ENCODE results near the gene TGFBR1.

Gene TGFBR1

DNA sequence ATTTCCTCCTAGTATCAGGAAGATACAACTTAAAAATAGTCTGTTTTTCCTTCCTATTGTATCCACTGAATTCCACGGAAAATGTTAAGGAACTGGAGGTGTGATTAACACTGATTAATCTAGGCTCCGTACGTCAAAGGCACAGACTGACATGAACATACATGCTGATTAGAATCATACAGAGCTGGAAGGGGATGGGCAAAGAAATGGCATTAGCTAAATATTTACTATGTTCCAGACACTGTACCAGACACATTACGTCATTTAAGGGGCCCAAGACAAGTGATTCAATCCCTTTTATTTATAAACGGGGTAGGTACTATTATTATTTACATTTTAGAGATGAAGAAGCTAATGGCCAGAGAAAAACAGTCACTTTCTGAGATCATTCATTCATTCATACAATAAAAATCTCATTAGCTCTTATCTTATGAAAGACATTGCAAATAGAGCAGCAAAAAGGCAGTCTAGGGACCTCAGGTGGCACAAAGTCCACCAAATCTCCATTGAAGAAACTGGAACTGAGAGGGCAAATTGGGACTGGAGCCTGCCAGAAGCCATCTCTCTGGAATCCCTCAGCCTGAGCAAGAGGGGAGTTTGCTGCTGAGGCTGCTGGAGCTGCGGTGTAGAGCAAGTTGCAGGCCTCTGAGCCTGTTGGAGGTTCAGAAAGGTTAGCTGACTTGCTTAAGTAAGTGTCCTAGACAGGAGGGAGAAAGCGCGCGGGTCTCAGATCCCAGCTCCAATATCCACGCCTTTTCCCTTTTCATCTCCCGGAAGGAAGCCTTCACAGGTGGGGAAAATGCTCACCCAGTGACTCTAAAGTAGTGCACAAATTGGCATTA is 1.6 kb upstream of the TGFBR1 start:
- POLR2A ChIA-PET = interaction anchor here (0.6 kb wide), 1 partner anchor 37 kb away, joined by 3 read pairs; no protein-coding TSS in a partner anchor

DNA sequence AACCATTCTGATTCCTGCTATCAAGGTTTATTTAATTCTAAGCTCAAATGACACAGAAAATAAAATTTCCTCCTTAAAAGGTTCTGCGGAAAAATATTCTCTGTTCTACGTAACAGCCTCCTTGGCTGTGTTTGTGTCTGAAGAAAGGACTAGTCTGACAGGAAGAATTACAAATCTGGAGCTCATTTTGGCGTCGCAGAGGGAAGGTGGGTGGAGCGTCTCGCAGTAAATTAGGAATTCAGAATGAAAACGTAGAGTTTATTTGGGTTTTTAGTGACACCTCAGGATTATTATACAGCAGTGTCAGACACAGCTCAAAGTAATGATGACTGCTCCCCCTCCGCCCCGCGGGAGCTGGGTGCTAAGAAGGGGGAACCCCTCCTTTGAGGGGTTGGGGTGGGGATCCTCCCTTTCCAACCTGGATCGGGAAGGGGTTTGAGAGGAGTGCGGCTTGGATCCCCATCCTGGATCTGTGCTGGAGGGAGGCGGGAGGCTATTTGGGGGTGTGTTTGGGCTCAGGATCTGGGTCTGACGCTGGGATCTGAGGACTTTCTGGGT is 933 bp upstream of the TGFBR1 start:
- TF ChIP-seq, protein P1, sequence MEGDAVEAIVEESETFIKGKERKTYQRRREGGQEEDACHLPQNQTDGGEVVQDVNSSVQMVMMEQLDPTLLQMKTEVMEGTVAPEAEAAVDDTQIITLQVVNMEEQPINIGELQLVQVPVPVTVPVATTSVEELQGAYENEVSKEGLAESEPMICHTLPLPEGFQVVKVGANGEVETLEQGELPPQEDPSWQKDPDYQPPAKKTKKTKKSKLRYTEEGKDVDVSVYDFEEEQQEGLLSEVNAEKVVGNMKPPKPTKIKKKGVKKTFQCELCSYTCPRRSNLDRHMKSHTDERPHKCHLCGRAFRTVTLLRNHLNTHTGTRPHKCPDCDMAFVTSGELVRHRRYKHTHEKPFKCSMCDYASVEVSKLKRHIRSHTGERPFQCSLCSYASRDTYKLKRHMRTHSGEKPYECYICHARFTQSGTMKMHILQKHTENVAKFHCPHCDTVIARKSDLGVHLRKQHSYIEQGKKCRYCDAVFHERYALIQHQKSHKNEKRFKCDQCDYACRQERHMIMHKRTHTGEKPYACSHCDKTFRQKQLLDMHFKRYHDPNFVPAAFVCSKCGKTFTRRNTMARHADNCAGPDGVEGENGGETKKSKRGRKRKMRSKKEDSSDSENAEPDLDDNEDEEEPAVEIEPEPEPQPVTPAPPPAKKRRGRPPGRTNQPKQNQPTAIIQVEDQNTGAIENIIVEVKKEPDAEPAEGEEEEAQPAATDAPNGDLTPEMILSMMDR (IDR thresholded peaks at IDR 0.05; ENCODE audit: control extremely low read depth, extremely low read depth, low read depth, missing control alignments) = no peak
- ChIA-PET POLR2A (interaction anchor here (1.3 kb wide), 1 partner anchor 111 kb away, joined by 3 read pairs; no protein-coding TSS in a partner anchor), CTCF (interaction anchor here (0.8 to 2.7 kb wide), 12 partner anchors 8 to 256 kb away, joined by 3 to 21 read pairs (median 4); no protein-coding TSS in a partner anchor)
- DNase-seq (ENCODE audit: extremely low spot score) = peak; percentile 18

More for the DNA sequence above, 1.6 kb upstream of the TGFBR1 start:
- no peak for DNase-seq (ENCODE audit: extremely low spot score)
- CTCF ChIA-PET = interaction anchor here (0.9 to 2.7 kb wide), 11 partner anchors 7 to 255 kb away, joined by 3 to 21 read pairs (median 5); no protein-coding TSS in a partner anchor
- TF ChIP-seq, protein P1 (IDR thresholded peaks at IDR 0.05; ENCODE audit: control extremely low read depth, extremely low read depth, low read depth, missing control alignments) = no peak

DNA sequence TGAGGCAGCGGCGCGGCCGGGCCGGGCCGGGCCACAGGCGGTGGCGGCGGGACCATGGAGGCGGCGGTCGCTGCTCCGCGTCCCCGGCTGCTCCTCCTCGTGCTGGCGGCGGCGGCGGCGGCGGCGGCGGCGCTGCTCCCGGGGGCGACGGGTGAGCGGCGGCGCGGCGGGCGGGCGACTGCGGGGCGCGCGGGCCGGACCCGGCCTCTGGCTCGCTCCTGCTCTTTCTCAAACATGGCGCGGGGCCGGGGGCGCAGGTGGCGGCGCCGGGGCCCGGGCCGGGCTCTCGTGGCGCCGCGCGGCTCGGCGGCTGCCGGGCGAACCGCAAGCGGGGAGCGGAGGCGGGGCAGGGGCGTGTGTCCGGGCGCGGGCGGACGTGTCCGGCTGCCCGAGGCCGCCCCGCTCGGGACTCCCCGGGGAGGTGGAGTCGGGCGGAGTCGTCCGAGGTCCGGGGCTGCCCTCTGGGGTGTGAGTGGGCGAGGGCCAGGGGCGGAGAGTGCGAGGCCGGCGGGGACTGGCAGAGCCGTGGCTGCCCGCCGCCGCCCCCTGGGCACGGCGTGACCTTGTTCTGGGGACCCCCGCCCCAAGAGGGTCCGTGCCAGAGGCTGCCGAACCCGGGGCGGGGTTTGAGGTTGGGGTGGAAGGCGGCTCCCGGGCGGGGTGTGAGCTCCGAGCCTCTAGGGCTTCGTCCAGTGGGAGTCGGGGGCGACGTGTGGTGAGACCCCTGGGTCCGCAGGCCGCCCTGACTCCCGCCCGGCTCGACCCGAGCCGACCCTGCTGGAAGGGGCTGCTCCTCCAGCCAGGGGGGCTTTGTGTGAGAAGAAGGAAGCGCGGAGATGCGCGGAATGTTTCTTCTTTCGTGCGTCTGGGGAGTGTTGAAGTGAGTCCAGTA is 485 bp downstream of the TGFBR1 start:
- CTCF ChIA-PET = interaction anchor here (2.1 to 2.7 kb wide), 6 partner anchors 8 to 35 kb away, joined by 7 to 21 read pairs (median 10); no protein-coding TSS in a partner anchor
- POLR2A ChIA-PET = interaction anchor here (1.3 kb wide), 1 partner anchor 113 kb away, joined by 3 read pairs; no protein-coding TSS in a partner anchor
- peak; percentile 90 for DNase-seq (ENCODE audit: extremely low spot score)
- TF ChIP-seq, protein P1 (IDR thresholded peaks at IDR 0.05; ENCODE audit: control extremely low read depth, extremely low read depth, low read depth, missing control alignments) = no peak

DNA sequence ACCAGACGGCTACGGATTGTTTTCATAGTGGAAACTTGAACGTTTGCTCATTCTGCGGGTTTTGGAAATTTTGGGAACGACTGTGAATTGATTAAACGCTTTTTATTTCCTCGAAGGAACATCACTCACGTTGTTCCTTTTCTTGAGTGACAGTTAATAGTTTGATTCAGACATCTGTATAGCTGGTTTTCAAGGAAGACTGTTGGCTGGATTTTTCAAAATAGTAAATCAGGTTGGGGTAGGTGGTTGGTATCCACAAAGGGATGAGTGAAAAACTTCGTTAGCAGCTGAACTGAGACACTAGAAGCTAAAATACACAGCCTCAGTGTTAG is 1.1 kb downstream of the TGFBR1 start:
- CTCF ChIA-PET = interaction anchor here (2.1 to 2.3 kb wide), 2 partner anchors 10 to 35 kb away, joined by 9 to 15 read pairs; no protein-coding TSS in a partner anchor
- TF ChIP-seq, protein P1 (IDR thresholded peaks at IDR 0.05; ENCODE audit: control extremely low read depth, extremely low read depth, low read depth, missing control alignments) = no peak

DNA sequence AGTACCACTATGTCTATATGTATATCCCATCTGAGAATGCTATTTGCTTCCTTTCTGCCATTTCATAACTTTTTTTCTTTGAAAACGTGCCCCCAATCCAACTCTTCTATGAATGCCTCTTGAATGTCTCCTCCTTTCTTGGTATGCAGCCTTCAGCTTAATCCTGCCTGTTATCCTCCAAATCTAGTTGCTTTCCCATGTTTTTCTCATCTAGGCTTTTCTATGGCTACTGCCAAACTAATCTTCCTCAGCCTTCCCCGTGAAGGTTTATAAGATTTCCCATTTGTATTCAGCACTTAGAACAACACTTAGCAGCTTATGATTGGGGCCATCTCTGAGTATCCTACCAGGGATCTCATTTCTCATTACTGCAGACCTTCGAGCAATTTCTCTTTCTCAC is 2.5 kb downstream of the TGFBR1 start:
- TF ChIP-seq, protein P1 (IDR thresholded peaks at IDR 0.05; ENCODE audit: control extremely low read depth, extremely low read depth, low read depth, missing control alignments) = no peak
- CTCF ChIA-PET = interaction anchor here (2.1 kb wide), 1 partner anchor 33 kb away, joined by 15 read pairs; no protein-coding TSS in a partner anchor
- POLR2A ChIA-PET = no interaction called here
- no peak for DNase-seq (ENCODE audit: extremely low spot score)

More for the DNA sequence above, 1.1 kb downstream of the TGFBR1 start:
- POLR2A ChIA-PET = no interaction called here
- no peak for DNase-seq (ENCODE audit: extremely low spot score)

DNA sequence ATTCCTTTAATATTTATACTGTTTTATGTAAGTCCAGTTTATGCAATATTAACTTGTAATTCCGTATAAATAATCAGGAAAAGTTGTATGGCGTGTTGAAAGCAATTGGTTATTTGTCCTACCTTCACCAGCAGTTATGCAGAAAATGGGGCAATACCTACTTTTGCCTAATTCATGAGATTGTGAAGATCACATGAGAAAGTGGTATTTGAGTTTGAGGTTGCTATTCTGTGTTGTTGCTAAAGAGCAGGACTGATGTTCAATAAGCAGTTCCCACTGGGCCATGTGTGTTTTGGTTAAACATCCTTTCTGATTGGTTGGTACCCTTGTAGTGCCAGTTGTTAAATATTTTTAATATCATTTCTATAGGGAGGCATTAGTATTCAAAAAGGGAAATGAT is 3.2 kb downstream of the TGFBR1 start:
- ChIA-PET CTCF (no interaction called here), POLR2A (no interaction called here)
- DNase-seq (ENCODE audit: extremely low spot score) = no peak
- TF ChIP-seq, protein P1 (IDR thresholded peaks at IDR 0.05; ENCODE audit: control extremely low read depth, extremely low read depth, low read depth, missing control alignments) = no peak

All from GM10248 (cell line).